ENCODE measurements around the gene EDN1. TPM values are rescaled to one million over a fixed set of nuclear protein-coding genes. Genes with fewer than 3 reads are reported as not detected.

EDN1 gene
- total RNA-seq, 2 donors from 2014 or later = 15.6 to 20.4 TPM

GRCh38 chr6:12246900-12247299 lies 43.3 kb upstream of the EDN1 start:
- no peak overlapping the region for H3K4me3 ChIP-seq
- H3K9me3 ChIP-seq = no peaks in the 10 kb centered on the region
- TF ChIP-seq POLR2A (IDR thresholded peaks at IDR 0.05) (no peak), CTCF (IDR thresholded peaks at IDR 0.05) (no peak), POLR2AphosphoS5 (IDR thresholded peaks at IDR 0.05) (no peak)
- intact Hi-C loops (cut with DNase I) = no loop called here
- H3K27me3 ChIP-seq (replicated peaks; ENCODE audit: insufficient read depth) = no peaks in the 10 kb centered on the region
- no peaks in the 10 kb centered on the region for H3K4me1 ChIP-seq (replicated peaks)
- DNase-seq (ENCODE audit: low spot score) = no peak
- WGBS = 89% methylated on average over 2 of the region's 2 CpGs
- H3K27ac ChIP-seq = no peak overlapping the region
- H3K36me3 ChIP-seq = no peaks in the 10 kb centered on the region

- Histone ChIP-seq H3K4me3 (no peak overlapping the region), H3K9me3 (no peaks in the 10 kb centered on the region), H3K36me3 (no peaks in the 10 kb centered on the region), H3K4me1 (replicated peaks) (no peaks in the 10 kb centered on the region), H3K27me3 (replicated peaks; ENCODE audit: insufficient read depth) (no peaks in the 10 kb centered on the region), H3K27ac (no peak overlapping the region)
- TF ChIP-seq POLR2AphosphoS5 (IDR thresholded peaks at IDR 0.05) = no peak
- TF ChIP-seq POLR2A (IDR thresholded peaks at IDR 0.05) = no peak
- TF ChIP-seq CTCF (IDR thresholded peaks at IDR 0.05) = no peak
- intact Hi-C loops (cut with DNase I) = no loop called here
- WGBS = 42% methylated on average over 4 of the region's 4 CpGs
- DNase-seq (ENCODE audit: low spot score) = no peak
Measured at GRCh38 chr6:12249541-12250382, 40.4 kb upstream of the EDN1 start.

GRCh38 chr6:12250383-12250770 lies 39.8 kb upstream of the EDN1 start:
- Histone ChIP-seq H3K4me3 (no peak overlapping the region), H3K4me1 (replicated peaks) (no peaks in the 10 kb centered on the region), H3K27me3 (replicated peaks; ENCODE audit: insufficient read depth) (no peaks in the 10 kb centered on the region), H3K9me3 (no peaks in the 10 kb centered on the region), H3K36me3 (no peaks in the 10 kb centered on the region), H3K27ac (no peak overlapping the region)
- no peak for DNase-seq (ENCODE audit: low spot score)
- TF ChIP-seq CTCF (IDR thresholded peaks at IDR 0.05) = no peak
- no peak for TF ChIP-seq POLR2AphosphoS5 (IDR thresholded peaks at IDR 0.05)
- no peak for TF ChIP-seq POLR2A (IDR thresholded peaks at IDR 0.05)
- WGBS = 92% methylated on average over 1 of the region's 1 CpG
- intact Hi-C loops (cut with DNase I) = no loop called here

- no peak for DNase-seq (ENCODE audit: low spot score)
- no peak overlapping the region for H3K27ac ChIP-seq
- no peak for TF ChIP-seq POLR2A (IDR thresholded peaks at IDR 0.05)
- TF ChIP-seq CTCF (IDR thresholded peaks at IDR 0.05) = no peak
- TF ChIP-seq POLR2AphosphoS5 (IDR thresholded peaks at IDR 0.05) = no peak
- no peaks in the 10 kb centered on the region for H3K4me1 ChIP-seq (replicated peaks)
- intact Hi-C loops (cut with DNase I) = no loop called here
- H3K4me3 ChIP-seq = no peak overlapping the region
- H3K27me3 ChIP-seq (replicated peaks; ENCODE audit: insufficient read depth) = no peaks in the 10 kb centered on the region
- no peaks in the 10 kb centered on the region for H3K36me3 ChIP-seq
- no peaks in the 10 kb centered on the region for H3K9me3 ChIP-seq
- WGBS = 90% methylated on average over 5 of the region's 5 CpGs
Measured at GRCh38 chr6:12254210-12254609, 36.0 kb upstream of the EDN1 start.

GRCh38 chr6:12258191-12258590 lies 32.0 kb upstream of the EDN1 start:
- intact Hi-C loops (cut with DNase I) = no loop called here
- no peak for DNase-seq (ENCODE audit: low spot score)
- Histone ChIP-seq H3K27me3 (replicated peaks; ENCODE audit: insufficient read depth) (no peaks in the 10 kb centered on the region), H3K9me3 (no peaks in the 10 kb centered on the region), H3K27ac (no peak overlapping the region), H3K4me1 (replicated peaks) (no peaks in the 10 kb centered on the region), H3K4me3 (no peak overlapping the region), H3K36me3 (no peaks in the 10 kb centered on the region)
- TF ChIP-seq POLR2AphosphoS5 (IDR thresholded peaks at IDR 0.05) (no peak), POLR2A (IDR thresholded peaks at IDR 0.05) (no peak), CTCF (IDR thresholded peaks at IDR 0.05) (no peak)
- 96% methylated on average over 6 of the region's 6 CpGs for WGBS
